Type B pancreatic cell (in vitro differentiated cells): ENCODE data around the gene S100A3. TPM values are rescaled to one million over a fixed set of nuclear protein-coding genes. Genes with fewer than 3 reads are reported as not detected.
A peak's percentile ranks its signal among the peaks of the same experiment; 100 is the strongest.
"Not testable (repeated sequence)": the region's sequence is repeated elsewhere in the genome, so short reads cannot be mapped to it uniquely, and the experiment has no call there.

Experiments
- DNase-seq: peaks from one replicate; pipeline ENCODE4 v3.0.0; 2021; ENCODE audit warnings: mixed read lengths; ENCODE audit not compliant: unreplicated experiment; ENCODE audit errors: extremely low spot score
- H3K27ac Mint-ChIP-seq: 2 replicates; pipeline ENCODE4 v1.8.0; 2021; ENCODE audit warnings: mild to moderate bottlenecking, mixed read lengths
- H3K27me3 Mint-ChIP-seq: 2 replicates; pipeline ENCODE4 v1.8.0; 2021; ENCODE audit warnings: mixed read lengths
- H3K36me3 Mint-ChIP-seq: 2 replicates; pipeline ENCODE4 v1.8.0; 2021; ENCODE audit warnings: mixed read lengths
- H3K4me1 Mint-ChIP-seq: one replicate; pipeline ENCODE4 v1.8.0; 2021; ENCODE audit warnings: mixed read lengths; ENCODE audit not compliant: unreplicated experiment
- H3K4me3 Mint-ChIP-seq: 2 replicates; pipeline ENCODE4 v1.8.0; 2021; ENCODE audit warnings: mild to moderate bottlenecking, mixed read lengths
- H3K9me3 Mint-ChIP-seq: 2 replicates; pipeline ENCODE4 v1.8.0; 2021; ENCODE audit warnings: mixed read lengths
- long read RNA-seq: library from polyadenylated mRNA; unstranded; transcript quantifications from one replicate; pipeline ENCODE4 v2.0.0, GENCODE V29; 2020
- total RNA-seq: library from RNA; stranded (reverse); gene quantifications from 2 replicates; pipeline ENCODE4 v1.2.1, GENCODE V29; 2021; ENCODE audit warnings: low replicate concordance
- TF ChIP-seq, protein P1 (sequence below): fragments of 200-600 bp; sonication (generic); conservative IDR thresholded peaks from 2 replicates; pipeline ENCODE4 v1.5.0; 2021; ENCODE audit warnings: antibody characterized with exemption, mild to moderate bottlenecking

Gene S100A3, protein sequence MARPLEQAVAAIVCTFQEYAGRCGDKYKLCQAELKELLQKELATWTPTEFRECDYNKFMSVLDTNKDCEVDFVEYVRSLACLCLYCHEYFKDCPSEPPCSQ
- 1.4 and 2.8 TPM in 2 replicates for total RNA-seq
- long read RNA-seq, partial matches to known transcripts, result 0 of 3 reads
- long read RNA-seq, other reads (novel, unspliced or antisense), result 3 of 3 reads

DNA sequence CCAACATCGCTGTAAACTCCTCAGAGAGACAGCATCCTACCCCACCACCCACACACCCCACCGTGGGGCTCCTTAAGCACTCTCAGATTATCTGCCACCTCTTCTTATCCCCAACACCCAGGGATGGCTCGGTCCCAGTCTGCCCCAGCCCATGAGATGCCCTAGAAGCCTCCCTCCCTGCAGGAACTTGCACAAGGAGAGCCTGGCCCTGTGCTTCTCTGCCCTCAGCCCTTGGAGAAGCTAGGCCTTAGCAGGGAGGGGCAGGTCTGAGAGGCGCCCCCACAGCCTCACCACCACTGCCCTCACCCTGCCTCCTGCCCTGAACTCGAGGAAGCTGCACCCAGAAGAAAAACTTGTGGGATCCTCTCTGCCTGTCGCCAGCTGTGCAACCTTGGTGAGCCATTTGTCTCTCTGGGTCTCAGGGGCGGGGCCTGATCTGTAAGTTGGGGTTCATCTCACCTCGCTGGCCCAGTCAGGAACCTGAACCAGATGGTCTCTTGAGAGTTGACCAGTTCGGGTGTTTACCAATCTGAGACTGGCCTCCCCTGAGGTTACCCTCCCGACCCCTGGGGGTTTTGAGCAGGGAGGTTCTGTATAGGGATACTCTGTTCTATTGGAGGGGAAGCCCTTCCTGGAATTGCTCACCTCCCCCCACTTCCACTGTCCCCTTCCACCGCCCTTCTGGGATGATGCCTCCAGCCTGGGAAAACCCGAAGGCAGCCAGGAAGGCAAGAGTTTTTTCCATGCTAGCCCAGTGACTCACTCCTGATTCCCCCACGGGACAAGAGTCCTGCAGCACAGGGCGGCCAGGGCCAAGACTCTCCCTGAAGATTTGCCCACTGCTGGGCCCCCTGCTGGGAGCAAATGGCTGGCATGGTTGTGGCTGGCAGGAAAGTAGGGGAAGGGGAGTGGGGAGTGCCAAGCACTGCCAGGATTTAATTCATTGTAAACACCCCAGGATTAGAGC lies at the start of gene S100A3:
Gene S100A3 (minus strand): TSS at position 537 of the 967 bp plus-strand sequence. CDS start 773 bp downstream, outside the sequence.
- H3K36me3 Mint-ChIP-seq, result no peaks in the 10 kb centered on the region
- no peaks in the 10 kb centered on the region for H3K27me3 Mint-ChIP-seq
- H3K27ac Mint-ChIP-seq, result peak within 1 kb of the TSS; percentile 72
- H3K9me3 Mint-ChIP-seq, result no peaks in the 10 kb centered on the region
- DNase-seq, result no peak
- H3K4me1 Mint-ChIP-seq, result peaks cover 65% of the 10 kb centered on the region
- H3K4me3 Mint-ChIP-seq, result no peak within 1 kb of the TSS
- TF ChIP-seq, protein P1, sequence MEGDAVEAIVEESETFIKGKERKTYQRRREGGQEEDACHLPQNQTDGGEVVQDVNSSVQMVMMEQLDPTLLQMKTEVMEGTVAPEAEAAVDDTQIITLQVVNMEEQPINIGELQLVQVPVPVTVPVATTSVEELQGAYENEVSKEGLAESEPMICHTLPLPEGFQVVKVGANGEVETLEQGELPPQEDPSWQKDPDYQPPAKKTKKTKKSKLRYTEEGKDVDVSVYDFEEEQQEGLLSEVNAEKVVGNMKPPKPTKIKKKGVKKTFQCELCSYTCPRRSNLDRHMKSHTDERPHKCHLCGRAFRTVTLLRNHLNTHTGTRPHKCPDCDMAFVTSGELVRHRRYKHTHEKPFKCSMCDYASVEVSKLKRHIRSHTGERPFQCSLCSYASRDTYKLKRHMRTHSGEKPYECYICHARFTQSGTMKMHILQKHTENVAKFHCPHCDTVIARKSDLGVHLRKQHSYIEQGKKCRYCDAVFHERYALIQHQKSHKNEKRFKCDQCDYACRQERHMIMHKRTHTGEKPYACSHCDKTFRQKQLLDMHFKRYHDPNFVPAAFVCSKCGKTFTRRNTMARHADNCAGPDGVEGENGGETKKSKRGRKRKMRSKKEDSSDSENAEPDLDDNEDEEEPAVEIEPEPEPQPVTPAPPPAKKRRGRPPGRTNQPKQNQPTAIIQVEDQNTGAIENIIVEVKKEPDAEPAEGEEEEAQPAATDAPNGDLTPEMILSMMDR, result no peak

DNA sequence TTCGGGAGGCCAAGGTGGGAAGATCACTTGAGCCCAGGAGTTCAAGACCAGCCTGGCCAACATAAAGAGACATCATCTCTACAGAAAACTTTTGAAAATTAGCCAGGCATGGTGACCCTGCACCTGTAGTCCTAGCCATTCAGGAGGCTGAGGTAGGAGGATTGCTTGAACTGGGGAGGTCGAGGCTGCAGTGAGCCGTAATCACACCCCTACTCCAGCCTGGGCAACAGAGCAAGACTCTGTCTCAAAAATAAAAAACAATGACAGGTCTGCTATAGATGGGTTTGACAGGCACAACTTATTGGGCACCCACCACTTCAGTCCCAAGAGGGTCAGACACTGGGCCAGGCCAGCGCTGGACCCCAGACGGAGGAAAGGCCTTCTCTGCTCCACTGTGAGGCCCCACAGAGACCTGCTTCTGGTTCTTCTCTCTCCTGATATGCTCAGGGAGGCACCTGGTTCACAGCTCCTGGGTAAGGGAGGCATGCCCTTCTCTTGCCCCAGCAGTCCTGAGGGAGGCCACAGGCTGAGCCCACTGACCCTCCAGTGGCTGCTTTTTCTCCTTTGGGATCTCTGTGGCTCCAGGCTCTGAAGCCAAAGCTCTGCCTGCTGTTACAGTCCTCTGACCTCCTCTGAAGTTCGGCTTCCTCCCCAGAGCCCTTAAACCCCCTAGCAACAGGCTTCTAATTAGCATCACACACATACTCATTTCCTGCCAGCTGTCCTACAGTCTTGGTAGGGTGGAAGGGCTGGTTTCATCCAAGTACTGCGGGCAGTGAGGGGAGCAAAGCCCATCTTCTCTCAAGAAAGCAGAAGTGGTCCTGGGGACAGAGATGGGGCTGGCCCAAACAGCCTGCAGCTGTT lies 49.5 kb upstream of the S100A3 start:
- H3K36me3 Mint-ChIP-seq, result no peaks in the 10 kb centered on the region
- H3K4me1 Mint-ChIP-seq, result no peaks in the 10 kb centered on the region
- H3K27ac Mint-ChIP-seq, result peak overlapping the region; percentile 56
- no peak overlapping the region for H3K4me3 Mint-ChIP-seq
- TF ChIP-seq, protein P1, result no peak
- H3K27me3 Mint-ChIP-seq, result no peaks in the 10 kb centered on the region
- H3K9me3 Mint-ChIP-seq, result no peaks in the 10 kb centered on the region
- no peak for DNase-seq

GRCh38 chr1:153597206-153597605 lies 48.1 kb upstream of the S100A3 start:
- Mint-ChIP-seq H3K9me3 (no peaks in the 10 kb centered on the region), H3K4me3 (no peak overlapping the region), H3K4me1 (peaks cover 4% of the 10 kb centered on the region), H3K27me3 (no peaks in the 10 kb centered on the region), H3K27ac (no peak overlapping the region), H3K36me3 (no peaks in the 10 kb centered on the region)
- DNase-seq, result no peak
- TF ChIP-seq, protein P1, result no peak

- Mint-ChIP-seq H3K9me3 (no peaks in the 10 kb centered on the region), H3K4me1 (peaks cover 4% of the 10 kb centered on the region), H3K4me3 (no peak overlapping the region), H3K27ac (no peak overlapping the region), H3K36me3 (no peaks in the 10 kb centered on the region), H3K27me3 (no peaks in the 10 kb centered on the region)
- TF ChIP-seq, protein P1, result no peak
- DNase-seq, result no peak
Measured at GRCh38 chr1:153592748-153593147, 43.7 kb upstream of the S100A3 start.

DNA sequence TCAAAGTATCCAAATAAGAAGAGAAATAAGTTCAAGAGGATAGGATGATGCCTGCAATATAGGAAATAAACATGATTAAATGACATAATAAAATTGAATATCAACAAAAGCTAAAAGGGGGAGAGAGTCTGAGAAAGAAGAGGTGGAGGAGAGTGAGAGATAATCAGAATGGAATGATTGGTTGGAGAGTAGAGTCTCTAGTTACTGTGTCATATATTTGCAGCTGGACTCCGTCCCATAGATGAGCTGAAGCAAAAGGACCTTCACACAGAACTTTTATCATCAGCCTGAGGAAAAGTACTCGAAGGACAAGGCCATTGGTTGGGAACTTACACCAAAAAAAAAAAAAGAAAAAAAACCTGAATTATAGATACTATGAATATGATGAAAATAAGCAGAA lies 39.4 kb upstream of the S100A3 start:
- TF ChIP-seq, protein P1, result no peak
- Mint-ChIP-seq H3K9me3 (no peaks in the 10 kb centered on the region), H3K36me3 (no peaks in the 10 kb centered on the region), H3K27me3 (no peaks in the 10 kb centered on the region), H3K4me3 (no peak overlapping the region), H3K4me1 (peaks cover 7% of the 10 kb centered on the region), H3K27ac (no peak overlapping the region)
- no peak for DNase-seq

- not testable (repeated sequence) for DNase-seq, H3K36me3 Mint-ChIP-seq, H3K27me3 Mint-ChIP-seq, H3K9me3 Mint-ChIP-seq, H3K4me3 Mint-ChIP-seq, H3K27ac Mint-ChIP-seq, H3K4me1 Mint-ChIP-seq
Measured at GRCh38 chr1:153588033-153588432, 39.0 kb upstream of the S100A3 start.
